Stimulated activated CD8-positive, alpha-beta memory T cell treated with anti-CD3 and anti-CD28 coated beads, Interleukin-4, amount 100 ng/mL, for 1 hour (primary cell): Measurements from ENCODE around the gene KLHL29.

ENCODE experiments used
- DNase-seq, 2 donors: peaks; one replicate each; pipeline ENCODE4 v3.0.0-alpha.2; 2020; ENCODE audit warnings: low read depth in 2 of 2, low spot score in 1 of 2

The KLHL29 gene

GRCh38 chr2:23589220-23589647 is 204.3 kb downstream of the KLHL29 start:
- DNase-seq, result no peak

GRCh38 chr2:23589739-23590138 is 204.8 kb downstream of the KLHL29 start:
- no peak for DNase-seq

GRCh38 chr2:23590241-23590869 is 205.4 kb downstream of the KLHL29 start:
- no peak for DNase-seq

- no peak for DNase-seq
These were observed 206.1 kb downstream of the KLHL29 start for GRCh38 chr2:23591111-23591510.

GRCh38 chr2:23592061-23592685 is 207.2 kb downstream of the KLHL29 start:
- no peak for DNase-seq

- DNase-seq, result no peak
These were observed 208.1 kb downstream of the KLHL29 start for GRCh38 chr2:23592898-23593751.

- no peak for DNase-seq
These were observed 208.9 kb downstream of the KLHL29 start for GRCh38 chr2:23593752-23594459.

GRCh38 chr2:23594460-23594825 is 209.5 kb downstream of the KLHL29 start:
- no peak for DNase-seq

- DNase-seq, result no peak
These were observed 210.0 kb downstream of the KLHL29 start for GRCh38 chr2:23595021-23595420.

GRCh38 chr2:23595601-23596251 is 210.7 kb downstream of the KLHL29 start:
- DNase-seq, result no peak

- DNase-seq, result no peak
These were observed 211.4 kb downstream of the KLHL29 start for GRCh38 chr2:23596316-23596885.

- no peak for DNase-seq
These were observed 212.7 kb downstream of the KLHL29 start for GRCh38 chr2:23597687-23598086.

GRCh38 chr2:23599006-23599405 is 214.0 kb downstream of the KLHL29 start:
- DNase-seq, result no peak

- no peak for DNase-seq
These were observed 214.7 kb downstream of the KLHL29 start for GRCh38 chr2:23599667-23600066.

GRCh38 chr2:23600346-23600745 is 215.4 kb downstream of the KLHL29 start:
- no peak for DNase-seq

- DNase-seq, result no peak
These were observed 216.5 kb downstream of the KLHL29 start for GRCh38 chr2:23601301-23601965.

- DNase-seq, result no peak
These were observed 217.1 kb downstream of the KLHL29 start for GRCh38 chr2:23602116-23602515.

- no peak for DNase-seq
These were observed 218.2 kb downstream of the KLHL29 start for GRCh38 chr2:23603156-23603555.

GRCh38 chr2:23603581-23603980 is 218.6 kb downstream of the KLHL29 start:
- DNase-seq, result no peak

GRCh38 chr2:23604731-23605130 is 219.8 kb downstream of the KLHL29 start:
- no peak for DNase-seq
